Ramos (cell line): Measurements from ENCODE around the gene SOX8.
"Not testable (repeated sequence)": the region's sequence is repeated elsewhere in the genome, so short reads cannot be mapped to it uniquely, and the experiment has no call there.

ENCODE experiments used
- in situ Hi-C: fragments of 300-500 bp; cut with MboI; formaldehyde crosslinking; loops from one replicate; pipeline ENCODE4 v1.14.3; 2022; ENCODE audit warnings: low sequenced_read_pairs; ENCODE audit not compliant: unreplicated experiment

The SOX8 gene

GRCh38 chr16:1020091-1020399, 38.5 kb downstream of the SOX8 start:
- in situ Hi-C loops: no loop called here

GRCh38 chr16:1020591-1020990, 39.0 kb downstream of the SOX8 start:
- in situ Hi-C loops: no loop called here

- in situ Hi-C loops: no loop called here
These were observed 40.1 kb downstream of the SOX8 start for GRCh38 chr16:1021553-1022160.

- in situ Hi-C loops: no loop called here
These were observed 40.9 kb downstream of the SOX8 start for GRCh38 chr16:1022466-1022865.

- in situ Hi-C loops: no loop called here
These were observed 42.6 kb downstream of the SOX8 start for GRCh38 chr16:1024138-1024537.

GRCh38 chr16:1025183-1025809, 43.7 kb downstream of the SOX8 start:
- in situ Hi-C loops: not testable (repeated sequence)

GRCh38 chr16:1026057-1026783, 44.6 kb downstream of the SOX8 start:
- in situ Hi-C loops: no loop called here

GRCh38 chr16:1026784-1027500, 45.4 kb downstream of the SOX8 start:
- in situ Hi-C loops: no loop called here

GRCh38 chr16:1027501-1027815, 45.9 kb downstream of the SOX8 start:
- in situ Hi-C loops: no loop called here

GRCh38 chr16:1028056-1028455, 46.5 kb downstream of the SOX8 start:
- in situ Hi-C loops: no loop called here

- in situ Hi-C loops: no loop called here
These were observed 47.1 kb downstream of the SOX8 start for GRCh38 chr16:1028524-1029258.

- in situ Hi-C loops: no loop called here
These were observed 47.6 kb downstream of the SOX8 start for GRCh38 chr16:1029259-1029545.

GRCh38 chr16:1030473-1030901, 48.9 kb downstream of the SOX8 start:
- in situ Hi-C loops: no loop called here

GRCh38 chr16:1031666-1032065, 50.1 kb downstream of the SOX8 start:
- in situ Hi-C loops: no loop called here

GRCh38 chr16:1032607-1033006, 51.0 kb downstream of the SOX8 start:
- in situ Hi-C loops: no loop called here

GRCh38 chr16:1033128-1033679, 51.6 kb downstream of the SOX8 start:
- in situ Hi-C loops: no loop called here

- in situ Hi-C loops: no loop called here
These were observed 52.9 kb downstream of the SOX8 start for GRCh38 chr16:1034230-1035065.

- in situ Hi-C loops: no loop called here
These were observed 53.5 kb downstream of the SOX8 start for GRCh38 chr16:1035066-1035415.

GRCh38 chr16:1036166-1036565, 54.6 kb downstream of the SOX8 start:
- in situ Hi-C loops: no loop called here
